GM19397 (cell line): Measurements from ENCODE around the gene RHOT1.
"Not testable (repeated sequence)": the region's sequence is repeated elsewhere in the genome, so short reads cannot be mapped to it uniquely, and the experiment has no call there.

Experiments used
- ATAC-seq: cut with Tn5 transposase; IDR thresholded peaks from one replicate; pipeline ENCODE4 v1.9.1; 2021; ENCODE audit warnings: mild to moderate bottlenecking, moderate library complexity; ENCODE audit not compliant: unreplicated experiment

Gene RHOT1

GRCh38 chr17:32158870-32159585, 16.7 kb downstream of the RHOT1 start:
- ATAC-seq = no peak

GRCh38 chr17:32159586-32160438, 17.5 kb downstream of the RHOT1 start:
- ATAC-seq = no peak

GRCh38 chr17:32160526-32160925, 18.2 kb downstream of the RHOT1 start:
- no peak for ATAC-seq

GRCh38 chr17:32161029-32161428, 18.7 kb downstream of the RHOT1 start:
- ATAC-seq = no peak

GRCh38 chr17:32161506-32162365, 19.4 kb downstream of the RHOT1 start:
- no peak for ATAC-seq

- no peak for ATAC-seq
Observed at GRCh38 chr17:32174889-32175288, 32.6 kb downstream of the RHOT1 start.

GRCh38 chr17:32178679-32179078, 36.4 kb downstream of the RHOT1 start:
- ATAC-seq = not testable (repeated sequence)

GRCh38 chr17:32179103-32179502, 36.8 kb downstream of the RHOT1 start:
- not testable (repeated sequence) for ATAC-seq

- not testable (repeated sequence) for ATAC-seq
Observed at GRCh38 chr17:32179526-32179925, 37.2 kb downstream of the RHOT1 start.

GRCh38 chr17:32180262-32180661, 38.0 kb downstream of the RHOT1 start:
- not testable (repeated sequence) for ATAC-seq

GRCh38 chr17:32185875-32186274, 43.6 kb downstream of the RHOT1 start:
- ATAC-seq = no peak

- no peak for ATAC-seq
Observed at GRCh38 chr17:32187271-32187670, 45.0 kb downstream of the RHOT1 start.

- ATAC-seq = no peak
Observed at GRCh38 chr17:32189343-32189742, 47.0 kb downstream of the RHOT1 start.

- no peak for ATAC-seq
Observed at GRCh38 chr17:32191306-32191705, 49.0 kb downstream of the RHOT1 start.

- ATAC-seq = no peak
Observed at GRCh38 chr17:32192379-32192778, 50.1 kb downstream of the RHOT1 start.

- no peak for ATAC-seq
Observed at GRCh38 chr17:32197987-32198386, 55.7 kb downstream of the RHOT1 start.

GRCh38 chr17:32206861-32207260, 64.6 kb downstream of the RHOT1 start:
- no peak for ATAC-seq

- no peak for ATAC-seq
Observed at GRCh38 chr17:32208436-32208835, 66.1 kb downstream of the RHOT1 start.

GRCh38 chr17:32209608-32210007, 67.3 kb downstream of the RHOT1 start:
- no peak for ATAC-seq

- no peak for ATAC-seq
Observed at GRCh38 chr17:32211671-32212070, 69.4 kb downstream of the RHOT1 start.

GRCh38 chr17:32215696-32216095, 73.4 kb downstream of the RHOT1 start:
- no peak for ATAC-seq
